GM19468 (cell line): Measurements from ENCODE around the gene SMIM38.

Experiments
- ATAC-seq: cut with Tn5 transposase; IDR thresholded peaks from one replicate; pipeline ENCODE4 v1.9.1; 2021; ENCODE audit warnings: mild to moderate bottlenecking, moderate library complexity, moderate number of reproducible peaks; ENCODE audit not compliant: unreplicated experiment; ENCODE audit errors: extremely low read depth

Gene SMIM38

DNA sequence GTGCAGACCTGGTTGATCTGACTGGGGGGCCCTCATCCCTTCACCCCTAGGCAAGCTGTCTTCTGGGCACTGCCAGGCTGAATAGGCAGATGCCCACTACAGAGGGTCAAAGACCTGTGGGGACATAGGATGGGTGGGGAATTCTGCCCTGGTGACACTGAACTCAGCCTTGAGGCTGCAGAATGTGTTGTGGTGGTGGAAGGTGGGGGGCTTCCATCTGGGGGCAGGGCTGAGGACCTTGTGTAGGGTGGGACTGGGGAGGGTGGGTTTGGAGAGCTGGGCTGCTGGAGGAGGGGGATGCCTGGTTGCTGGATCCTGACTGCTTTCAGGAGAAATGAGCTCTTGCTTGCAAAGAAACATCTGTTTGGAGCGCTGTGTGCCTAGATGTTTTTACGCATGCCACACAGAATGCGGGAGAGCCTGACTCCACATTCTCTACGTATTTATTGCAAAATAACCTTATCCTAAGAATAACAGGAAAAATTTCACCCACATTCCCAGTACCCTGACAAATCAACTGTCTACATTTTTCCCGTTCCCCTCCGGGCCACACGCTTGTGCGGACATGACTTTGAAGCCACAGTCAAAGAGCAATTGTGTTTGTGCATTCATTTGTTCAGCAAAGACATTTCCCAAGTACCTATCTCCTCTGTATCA lies 18.3 kb downstream of the SMIM38 start:
- ATAC-seq: no peak

DNA sequence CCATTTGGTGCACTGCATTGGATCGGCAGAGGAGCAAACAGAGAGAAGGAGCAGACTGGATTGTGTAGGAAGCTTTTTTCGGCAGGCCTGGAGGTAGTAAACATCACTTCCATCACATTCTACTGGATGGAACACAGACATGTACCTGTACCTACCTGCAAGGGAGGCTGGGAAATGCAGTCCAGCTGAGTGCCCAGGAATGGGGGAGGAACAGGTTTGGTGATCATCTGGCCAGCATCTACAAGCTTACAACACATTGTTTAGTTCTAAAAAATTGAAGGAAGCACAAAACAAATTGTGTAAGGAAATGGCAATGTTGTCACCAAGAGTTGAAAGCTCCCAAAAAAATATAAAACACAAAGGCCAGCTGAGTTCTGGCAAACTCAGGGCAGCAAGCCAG lies 19.1 kb downstream of the SMIM38 start:
- no peak for ATAC-seq

DNA sequence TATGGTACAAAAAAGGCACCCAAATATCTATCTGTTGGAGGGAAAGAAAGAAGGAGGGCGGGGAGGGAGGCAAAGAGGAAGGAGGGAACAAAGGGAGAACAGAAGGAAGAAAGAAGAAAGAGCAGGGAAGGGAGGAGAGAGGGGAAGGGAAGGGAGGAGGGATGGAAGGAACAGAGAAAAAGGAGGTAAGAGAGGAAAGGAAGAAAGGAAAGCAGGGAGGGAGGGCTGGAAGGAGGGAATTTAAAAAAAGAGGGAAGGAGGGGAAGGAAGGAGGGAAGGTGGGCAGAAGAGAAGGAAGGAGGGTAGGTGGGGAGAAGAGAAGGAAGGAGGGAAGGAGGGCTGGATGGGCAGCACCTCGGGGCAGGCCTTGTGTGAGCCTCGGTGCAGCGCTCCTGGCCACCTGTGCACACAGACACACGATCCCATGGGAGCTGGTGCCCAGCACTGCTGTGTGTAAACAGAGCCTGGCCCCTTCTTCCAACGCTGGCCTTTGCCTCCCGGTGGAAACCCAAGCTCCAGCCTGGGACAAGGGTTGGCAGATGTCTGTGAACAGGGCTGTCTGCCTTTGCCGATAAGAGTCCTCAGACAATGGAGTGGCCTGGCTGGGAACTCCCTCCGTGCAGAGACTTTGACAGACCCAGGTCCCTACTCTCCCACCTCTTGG lies 23.2 kb downstream of the SMIM38 start:
- no peak for ATAC-seq

GRCh38 chr11:69180226-69180625 lies 24.5 kb downstream of the SMIM38 start:
- no peak for ATAC-seq

GRCh38 chr11:69180726-69181125 lies 25.0 kb downstream of the SMIM38 start:
- ATAC-seq: no peak

- ATAC-seq: no peak
Observed at GRCh38 chr11:69183613-69184012, 27.9 kb downstream of the SMIM38 start.

- no peak for ATAC-seq
Observed at GRCh38 chr11:69186316-69187260, 30.9 kb downstream of the SMIM38 start.

- no peak for ATAC-seq
Observed at GRCh38 chr11:69187540-69188065, 31.9 kb downstream of the SMIM38 start.

- ATAC-seq: no peak
Observed at GRCh38 chr11:69189059-69189458, 33.3 kb downstream of the SMIM38 start.

GRCh38 chr11:69190796-69191536 lies 35.2 kb downstream of the SMIM38 start:
- ATAC-seq: no peak

DNA sequence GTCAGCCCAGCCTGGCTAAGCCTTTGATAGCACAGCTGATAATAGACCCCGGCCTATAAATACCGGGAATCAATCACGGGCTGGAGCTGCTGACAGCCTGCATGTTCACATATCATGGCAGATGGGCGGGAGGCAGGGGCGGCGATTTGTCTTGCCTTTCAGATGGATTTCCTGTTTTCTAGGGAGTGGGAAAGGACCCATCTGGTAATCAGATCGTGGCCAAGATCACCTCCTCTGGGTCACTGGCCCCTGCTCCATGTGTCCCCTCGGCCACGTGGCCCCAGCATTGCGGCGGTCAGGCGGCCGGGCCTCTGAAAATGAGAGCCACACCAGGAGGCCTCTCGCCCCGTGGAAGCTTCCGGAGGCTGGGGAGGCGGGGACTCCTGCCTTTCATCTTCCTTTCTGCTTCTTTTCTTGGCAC lies 36.6 kb downstream of the SMIM38 start:
- no peak for ATAC-seq

- ATAC-seq: no peak
Observed at GRCh38 chr11:69193151-69193550, 37.4 kb downstream of the SMIM38 start.

DNA sequence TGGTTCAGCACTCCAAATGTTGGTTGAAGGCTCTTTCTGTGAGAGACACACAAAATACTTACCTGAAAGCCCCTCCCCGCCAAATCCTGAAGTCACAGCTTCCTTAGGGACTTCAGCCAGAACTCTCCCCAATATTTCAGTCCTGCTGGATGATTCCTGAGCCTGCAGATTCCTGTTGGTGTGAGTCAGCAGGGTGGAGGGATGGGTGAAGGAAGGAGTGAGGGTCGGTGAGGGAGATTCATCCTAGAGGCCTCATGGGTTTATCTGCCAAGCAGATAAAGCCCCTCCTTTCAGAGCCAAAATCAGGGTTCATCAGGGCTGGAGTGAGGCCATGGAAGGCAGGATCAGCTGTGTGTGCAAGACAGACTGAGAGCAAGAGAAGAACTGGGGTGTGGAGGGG lies 37.9 kb downstream of the SMIM38 start:
- ATAC-seq: no peak

DNA sequence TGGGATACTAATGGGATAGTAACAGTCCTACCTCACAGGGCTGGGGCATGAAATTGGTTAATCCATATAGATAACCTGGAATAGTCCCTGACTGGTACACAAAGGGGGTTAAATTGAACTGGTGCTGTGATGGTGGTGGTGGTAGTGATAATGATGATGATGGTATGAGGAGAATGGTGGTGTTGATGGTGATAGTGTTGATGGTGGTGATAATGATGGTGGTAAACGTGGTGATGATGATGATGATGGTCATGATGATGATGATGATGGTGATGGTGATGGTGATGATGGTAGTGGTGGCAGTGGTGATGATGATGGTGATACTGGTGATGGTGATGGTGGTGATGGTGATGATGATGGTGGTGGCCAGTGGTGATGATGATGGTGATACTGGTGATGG lies 38.7 kb downstream of the SMIM38 start:
- no peak for ATAC-seq

DNA sequence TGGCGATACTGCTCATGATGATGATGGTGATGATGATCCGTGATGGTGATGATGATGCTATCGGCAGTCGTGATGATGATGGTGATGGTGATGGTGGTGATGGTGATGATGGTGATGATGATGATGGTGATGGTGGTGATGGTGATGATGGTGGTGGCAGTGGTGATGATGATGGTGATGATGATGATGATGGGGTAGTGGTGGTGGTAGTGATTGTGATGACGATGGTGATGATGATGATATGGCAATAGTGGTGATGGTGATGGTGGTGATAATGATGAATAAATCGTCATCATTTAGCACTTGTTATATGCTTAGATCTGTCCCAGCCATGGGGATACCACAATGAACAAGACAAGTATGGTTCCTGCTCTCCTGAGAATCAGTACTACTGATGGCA lies 39.2 kb downstream of the SMIM38 start:
- no peak for ATAC-seq

DNA sequence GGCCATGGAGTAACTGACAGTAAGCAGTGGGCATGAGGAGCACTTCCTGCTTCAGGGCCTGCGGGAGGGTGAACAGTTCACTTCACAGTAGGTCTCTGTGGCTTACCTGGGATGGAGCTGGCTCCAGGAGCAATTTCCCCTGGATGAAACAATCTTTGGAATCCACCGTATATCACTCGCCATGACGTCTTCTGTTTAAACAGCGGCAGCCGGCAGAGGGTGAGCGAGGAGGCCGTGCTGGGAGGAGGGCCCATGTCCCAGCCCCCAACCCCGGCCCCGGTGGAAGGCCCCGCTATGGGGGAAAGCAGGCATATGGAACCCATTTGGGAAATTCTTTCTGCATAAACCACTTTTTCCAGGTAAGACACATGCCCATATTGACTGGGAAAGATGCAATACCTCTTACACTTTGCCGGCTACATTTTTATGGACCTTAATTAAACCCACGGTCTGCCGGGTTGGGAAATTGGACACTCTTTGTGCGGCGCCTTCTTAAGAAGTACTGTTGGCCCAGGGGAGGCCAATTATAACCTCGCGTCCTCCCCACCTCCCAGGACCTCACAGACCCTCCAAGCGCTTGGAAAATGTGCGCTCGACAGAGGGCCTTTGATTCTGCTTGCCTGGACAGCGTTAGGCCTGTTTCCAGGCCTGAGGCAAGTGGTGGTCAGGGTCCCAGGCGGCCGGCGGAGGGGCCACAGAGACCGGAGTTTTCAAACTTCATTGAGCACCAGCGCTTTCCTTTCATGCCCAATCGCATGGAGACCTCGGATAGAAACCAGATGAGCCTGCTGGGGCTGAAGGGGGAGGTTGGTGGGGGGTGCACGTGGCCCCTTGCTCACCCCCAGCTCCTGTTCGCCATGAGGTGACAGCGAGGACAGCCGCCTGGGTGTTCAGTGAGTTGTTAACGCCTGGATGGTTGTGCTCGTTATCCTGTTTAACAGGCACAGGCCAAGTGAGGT lies 40.4 kb downstream of the SMIM38 start:
- no peak for ATAC-seq

- ATAC-seq: no peak
Observed at GRCh38 chr11:69196783-69197169, 41.0 kb downstream of the SMIM38 start.

GRCh38 chr11:69198891-69199582 lies 43.3 kb downstream of the SMIM38 start:
- no peak for ATAC-seq
